Measurements from ENCODE around the gene TRERF1.

The TRERF1 gene

DNA sequence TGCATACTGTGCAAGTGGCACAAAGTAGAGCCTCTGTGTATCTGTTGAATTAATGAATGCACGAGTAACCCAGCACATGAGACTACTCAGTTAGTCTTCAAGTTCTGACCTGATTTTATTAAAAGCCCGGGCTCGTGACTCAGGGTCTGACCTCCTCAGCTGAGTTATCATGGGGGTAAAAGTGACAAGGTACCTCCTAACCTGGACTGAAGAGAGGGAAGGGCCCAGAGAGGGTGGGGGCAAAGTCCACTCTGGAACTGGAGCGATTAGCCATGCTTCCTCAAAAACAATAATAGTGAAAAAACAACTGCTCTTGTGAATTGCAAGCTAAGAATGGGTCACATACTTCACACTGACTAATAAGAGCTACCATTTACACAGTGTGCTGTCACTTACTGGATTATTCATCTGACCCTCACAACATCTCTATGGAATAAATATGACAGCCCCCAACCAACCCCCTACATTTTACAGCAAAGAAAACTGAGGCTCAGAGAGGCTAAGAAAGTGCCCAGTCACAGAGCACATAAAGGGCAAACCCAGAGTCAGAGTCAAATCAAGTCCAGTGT is 26.7 kb downstream of the TRERF1 start:
- no peak for DNase-seq

DNA sequence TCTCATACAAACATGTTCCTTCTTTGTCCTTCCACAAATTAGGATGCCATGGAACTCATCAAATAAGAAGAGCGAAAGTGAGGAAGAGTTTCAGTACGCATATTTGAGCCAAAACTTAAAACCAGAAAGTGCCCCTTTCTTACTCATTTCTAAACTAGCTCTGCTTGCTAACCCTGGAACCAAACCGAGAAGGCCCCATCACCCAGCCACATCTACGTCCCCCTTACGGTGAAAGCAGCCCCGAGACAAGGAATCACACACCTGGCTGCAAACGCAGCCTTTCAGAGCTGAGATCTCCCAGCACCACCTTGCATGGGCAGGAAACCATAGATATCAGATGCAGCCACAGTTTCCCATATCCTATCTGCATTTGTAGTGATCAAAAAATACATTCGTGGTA is 28.5 kb downstream of the TRERF1 start:
- DNase-seq, result peak in 1 of 2 experiments; percentile 19

DNA sequence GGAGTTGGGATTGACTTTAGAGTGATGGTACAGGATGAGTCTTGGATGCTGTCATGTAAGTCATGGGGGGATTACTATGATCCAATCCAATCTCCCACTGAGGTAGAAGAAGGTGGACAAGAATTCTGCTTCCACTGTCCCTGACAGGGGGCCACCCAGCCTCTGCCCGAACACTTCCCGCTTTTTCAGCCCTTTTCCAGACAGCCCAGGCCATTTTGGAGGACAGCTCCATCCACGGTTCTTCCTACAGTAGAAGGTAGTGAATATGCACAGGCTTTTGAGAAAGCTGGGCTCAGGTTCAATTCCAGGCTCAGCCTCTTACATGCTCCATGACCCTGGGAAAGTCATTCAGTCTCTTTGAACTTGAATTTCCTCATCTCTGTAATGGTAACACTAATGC is 31.0 kb downstream of the TRERF1 start:
- no peak for DNase-seq

DNA sequence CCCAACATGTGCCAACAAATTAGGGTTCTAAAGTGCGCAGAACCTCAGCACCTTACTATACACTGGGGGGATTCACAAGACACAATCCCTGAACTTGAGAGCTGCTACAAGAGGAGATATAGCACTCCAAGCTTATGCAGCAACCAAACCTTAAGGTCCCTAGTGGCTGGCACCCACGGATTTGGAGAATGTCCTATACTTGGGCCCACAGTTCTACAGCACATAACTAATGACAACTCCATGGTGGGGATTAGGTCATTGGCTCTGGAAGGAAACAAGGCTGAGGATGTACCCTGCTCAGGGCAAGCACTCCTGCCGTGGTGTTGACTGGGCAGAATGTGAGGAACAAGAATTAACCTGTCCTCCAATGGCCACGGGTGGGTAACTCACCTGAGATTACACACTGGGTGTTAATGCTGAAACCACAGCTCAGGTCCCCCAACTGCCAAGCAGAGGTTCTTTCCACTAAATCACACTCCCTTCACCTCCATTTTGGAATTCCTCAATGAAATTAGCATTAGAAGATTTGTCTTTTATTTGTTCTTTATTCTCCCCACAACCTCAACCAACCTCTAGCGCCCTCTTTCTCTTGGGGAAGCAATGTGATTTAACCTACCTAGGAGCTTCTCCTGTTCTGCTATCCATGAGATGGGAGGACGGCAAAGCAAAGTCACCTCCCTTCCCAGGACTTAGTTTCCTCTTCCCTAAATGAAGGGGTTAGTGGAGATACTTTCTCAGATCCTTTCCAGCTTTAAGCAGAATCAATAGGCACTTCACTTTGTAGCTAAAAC is 32.0 kb downstream of the TRERF1 start:
- DNase-seq, result no peak

DNA sequence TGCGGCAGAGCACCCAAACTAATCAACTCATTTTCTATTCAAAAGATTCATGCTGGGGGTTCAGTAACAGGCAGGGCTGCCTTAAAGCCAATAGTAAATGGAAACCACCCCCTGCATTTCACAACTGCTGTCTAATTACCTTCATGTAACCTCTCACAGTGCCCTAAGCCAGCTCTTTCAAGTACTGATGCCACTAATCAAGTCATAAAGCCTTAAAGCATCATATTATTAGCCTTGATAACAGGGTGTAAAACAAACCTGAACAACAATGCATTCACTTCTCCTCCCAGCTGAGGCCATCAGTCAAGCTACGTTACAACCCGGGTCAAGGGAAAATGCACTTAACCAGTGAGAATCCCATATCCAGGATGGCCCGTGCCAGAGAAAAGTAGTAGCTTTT is 33.0 kb downstream of the TRERF1 start:
- DNase-seq, result no peak

DNA sequence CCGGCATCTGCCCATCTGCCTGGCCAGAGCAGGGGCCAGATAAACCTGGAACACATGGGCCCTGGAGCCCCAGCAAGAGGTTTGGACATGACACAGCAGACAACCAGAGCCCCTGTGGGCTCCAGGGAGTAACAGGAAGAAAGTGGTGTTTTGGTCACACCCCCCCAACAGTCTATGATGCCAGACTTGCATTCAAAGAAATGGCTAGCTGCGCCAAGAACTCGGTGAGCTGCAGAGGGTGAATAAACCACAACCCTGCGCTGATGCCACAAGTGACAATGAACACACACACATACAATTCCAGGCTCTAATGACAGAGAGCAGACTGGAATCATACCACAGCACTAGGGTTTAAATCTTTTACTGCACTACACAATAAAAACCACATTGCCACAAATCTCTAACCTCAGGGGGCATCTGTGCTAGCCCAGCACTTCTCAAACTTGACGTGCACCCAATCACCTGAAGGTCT is 34.0 kb downstream of the TRERF1 start:
- DNase-seq, result peak in 1 of 2 experiments; percentile 28

DNA sequence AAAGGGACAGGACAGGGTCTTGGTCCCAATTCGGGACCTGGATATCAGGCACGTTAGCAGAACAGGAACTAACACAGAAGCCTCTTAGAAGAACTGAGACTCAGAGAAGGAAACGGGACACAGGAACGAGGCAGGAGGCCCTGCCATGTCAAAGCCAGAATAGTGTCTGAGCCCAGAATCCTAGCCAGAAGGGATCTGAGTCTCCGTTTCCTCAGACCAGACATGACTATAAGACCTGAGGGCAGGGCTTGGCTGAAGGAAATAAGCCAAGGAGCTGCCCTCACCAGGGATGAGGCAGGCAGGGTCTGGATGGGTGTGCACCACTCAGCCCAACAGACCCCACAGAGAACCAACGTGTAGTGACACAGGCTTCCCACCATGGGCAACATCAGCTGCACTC is 40.3 kb downstream of the TRERF1 start:
- DNase-seq, result no peak

DNA sequence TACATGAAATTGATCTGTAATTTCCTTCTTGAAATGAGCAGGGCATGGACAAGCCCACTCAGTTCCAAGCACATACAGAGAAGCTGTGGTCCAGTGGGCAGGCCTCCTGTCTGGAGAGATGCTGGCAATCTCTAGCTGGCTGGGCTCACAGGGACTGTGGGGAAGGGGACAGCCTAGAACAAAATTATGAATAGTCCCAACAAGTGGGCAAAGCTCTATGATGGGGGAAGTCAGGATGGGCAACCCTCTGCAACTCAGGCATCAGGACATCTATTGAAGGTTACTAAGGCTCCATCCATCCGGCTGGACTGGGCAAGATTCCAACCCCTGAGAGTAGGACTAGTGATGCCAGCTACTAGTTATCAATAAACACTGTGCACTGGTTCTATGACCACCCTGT is 40.9 kb downstream of the TRERF1 start:
- DNase-seq, result no peak

DNA sequence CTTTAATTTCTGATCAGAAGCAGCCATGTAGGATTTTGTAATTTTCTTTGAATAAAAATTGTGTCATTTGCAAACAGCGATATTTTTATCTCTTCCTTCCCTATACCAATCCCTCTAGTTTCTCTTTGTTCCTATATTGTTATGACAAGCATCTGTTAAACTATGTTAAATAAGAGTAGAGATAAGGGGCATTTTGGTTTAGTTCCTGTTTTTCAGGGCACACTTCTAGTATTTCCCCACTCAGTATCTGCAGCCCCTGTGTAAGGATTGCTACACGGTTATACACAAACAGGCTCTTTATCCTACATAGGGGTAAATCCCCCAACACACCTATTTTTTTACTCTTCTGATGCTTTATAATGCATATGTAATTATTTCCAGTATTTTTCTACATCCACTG is 42.1 kb downstream of the TRERF1 start:
- no peak for DNase-seq

DNA sequence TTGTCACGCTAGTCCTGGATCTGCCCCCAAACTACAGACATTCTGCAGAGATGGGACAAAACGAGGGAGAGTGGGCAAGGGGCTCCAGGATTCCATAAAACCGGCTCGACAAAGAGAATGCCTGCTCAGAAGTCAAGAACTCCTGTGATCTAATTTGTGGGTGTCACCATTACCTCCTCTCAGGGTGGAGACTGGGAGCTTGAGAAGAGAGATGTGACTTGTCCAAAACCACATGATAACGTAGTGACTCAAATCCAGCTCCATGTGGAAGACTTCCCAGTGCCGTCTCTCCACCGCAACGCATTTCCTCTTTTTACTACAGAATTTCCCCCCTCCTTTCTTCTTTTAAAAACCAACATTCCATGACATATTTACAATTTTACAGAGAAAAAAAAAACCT is 44.3 kb downstream of the TRERF1 start:
- DNase-seq, result no peak

DNA sequence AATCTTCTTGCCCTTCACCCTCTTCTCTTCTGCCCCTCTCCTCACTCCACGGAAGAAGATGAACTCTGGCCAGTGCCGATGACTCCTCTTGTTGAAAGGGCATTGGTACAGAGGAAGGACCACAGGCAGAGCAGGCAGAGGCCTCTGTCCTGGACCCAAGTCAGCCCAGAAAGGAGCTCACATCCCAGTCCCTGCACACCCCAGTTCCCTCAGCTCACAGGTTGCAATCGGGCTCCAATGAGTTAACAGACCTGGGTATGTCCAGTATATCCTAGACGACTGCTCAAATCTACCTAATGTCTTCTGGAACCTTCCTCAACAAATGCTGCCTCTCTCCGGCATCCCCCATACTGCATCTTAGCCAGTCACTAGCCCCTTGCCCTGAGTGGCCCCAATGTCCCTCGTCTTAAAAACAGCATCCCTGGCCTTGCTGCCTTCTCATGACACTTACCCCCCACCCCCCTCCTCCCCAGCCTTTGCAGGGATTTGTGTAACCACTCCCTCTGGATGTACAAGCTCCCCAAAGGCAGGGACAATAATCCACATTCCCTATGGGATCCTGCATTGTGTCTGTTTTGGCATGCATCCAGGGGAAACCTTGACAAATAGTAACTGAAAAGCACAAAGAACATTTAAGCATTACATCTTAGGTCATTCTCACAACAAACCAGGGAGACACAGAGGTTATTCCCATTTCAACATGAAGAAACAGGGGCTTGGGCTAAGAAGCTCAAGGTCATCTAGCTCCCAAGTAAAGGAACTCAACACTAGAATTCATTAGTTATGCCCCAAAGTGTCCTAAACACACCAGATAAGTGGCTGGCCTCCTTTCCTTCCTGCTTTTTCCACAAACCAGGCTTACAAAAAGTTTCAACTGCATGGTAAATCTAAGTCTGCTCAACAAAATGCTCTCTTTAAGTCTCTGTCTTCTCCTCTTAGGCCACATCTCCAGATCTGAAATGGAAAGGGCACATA is 45.1 kb downstream of the TRERF1 start:
- no peak for DNase-seq

DNA sequence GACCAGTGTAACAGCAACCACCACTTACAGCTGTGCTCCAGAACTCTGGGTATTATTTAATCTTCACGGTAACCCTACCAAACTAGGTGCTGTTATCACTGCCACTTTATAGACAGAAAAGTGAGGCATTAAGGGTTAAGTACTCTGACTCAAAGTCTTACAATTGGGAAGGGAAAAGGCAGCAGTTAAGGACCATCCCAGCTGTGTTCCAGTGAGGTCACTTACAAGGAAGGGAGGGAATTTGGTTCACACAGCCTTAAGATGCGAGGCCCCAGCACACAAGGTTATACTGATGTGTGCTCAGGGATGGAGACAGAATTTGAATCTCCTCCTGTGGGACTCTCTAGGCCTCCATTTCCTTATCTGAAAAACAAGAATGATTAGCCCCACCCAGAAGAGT is 46.7 kb downstream of the TRERF1 start:
- DNase-seq, result no peak

DNA sequence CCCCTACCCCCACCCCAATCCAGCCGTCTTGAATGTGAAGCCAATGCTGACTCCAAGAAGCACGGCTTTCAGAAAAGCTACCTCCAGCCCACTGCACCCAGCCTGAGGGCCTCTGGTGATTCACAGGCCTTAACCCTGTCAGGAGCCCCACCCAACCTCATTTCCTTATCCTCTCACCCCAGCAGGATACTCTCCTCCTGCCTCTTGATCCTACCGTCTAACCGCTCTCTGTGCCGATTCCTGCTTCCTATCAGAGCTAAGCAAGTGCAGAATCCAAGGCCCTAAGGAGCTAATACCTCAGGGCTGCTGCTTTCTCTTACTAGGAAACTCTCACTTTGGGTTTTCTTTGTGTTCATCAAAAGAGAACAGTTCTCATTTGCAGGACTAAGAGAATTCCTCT is 47.2 kb downstream of the TRERF1 start:
- DNase-seq, result peak; percentile 21 to 44

DNA sequence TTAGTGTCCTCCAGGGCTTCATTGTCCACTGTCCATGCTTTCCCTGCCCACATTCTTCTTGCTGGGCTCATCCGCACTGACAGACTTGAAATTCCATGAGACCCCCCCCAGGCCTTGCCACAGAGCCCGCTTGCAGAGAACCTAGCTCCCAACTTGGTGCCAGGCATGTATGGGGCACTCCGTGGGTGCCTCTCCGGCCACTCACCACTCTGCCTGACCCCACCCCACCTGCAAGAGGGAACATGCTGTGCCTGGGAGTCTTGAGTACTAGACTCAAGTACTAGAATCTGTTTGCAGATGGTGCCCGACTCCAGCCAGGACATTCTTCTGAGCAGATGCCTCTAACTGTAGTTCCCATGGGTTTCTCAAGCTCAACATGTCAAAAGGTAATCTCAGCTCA is 47.9 kb downstream of the TRERF1 start:
- no peak for DNase-seq

DNA sequence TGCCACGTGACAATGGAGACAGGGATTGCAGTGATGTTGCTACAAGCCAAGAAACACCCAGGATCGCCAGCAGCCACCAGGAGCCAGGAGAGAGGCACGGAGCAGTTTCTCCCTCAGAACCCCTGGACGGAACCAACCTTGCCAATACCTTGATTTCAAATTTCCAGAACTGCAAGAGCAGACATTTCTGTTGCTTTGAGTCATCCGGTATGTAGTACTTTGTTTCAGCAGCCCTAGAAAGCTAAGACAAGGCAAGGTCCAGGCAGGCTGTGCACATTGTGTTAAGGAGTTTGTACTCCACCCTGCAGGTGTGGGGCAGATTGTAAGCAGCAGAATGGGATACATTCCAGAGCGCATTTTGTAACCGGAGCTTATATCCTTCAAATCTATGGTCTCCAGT is 48.3 kb downstream of the TRERF1 start:
- no peak for DNase-seq

DNA sequence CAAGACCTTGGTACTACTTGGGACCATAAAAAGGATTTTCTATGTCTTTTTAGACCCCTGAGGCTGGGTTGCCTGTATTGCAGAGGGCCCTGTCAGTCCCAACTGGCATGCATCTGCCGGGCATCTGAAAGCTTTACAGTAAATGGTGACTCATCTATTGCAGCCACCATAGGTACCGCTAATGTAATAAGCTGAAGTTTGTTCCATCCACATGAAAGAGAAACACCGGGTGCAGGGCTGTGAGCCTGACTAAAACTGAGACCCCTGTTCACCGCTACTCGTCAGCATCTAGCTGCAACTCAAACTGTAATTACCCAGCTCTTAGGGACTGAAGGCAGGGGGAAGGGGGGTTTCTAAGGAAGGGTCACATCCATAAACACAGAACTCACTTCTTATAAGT is 49.5 kb downstream of the TRERF1 start:
- peak; percentile 30 to 68 for DNase-seq

DNA sequence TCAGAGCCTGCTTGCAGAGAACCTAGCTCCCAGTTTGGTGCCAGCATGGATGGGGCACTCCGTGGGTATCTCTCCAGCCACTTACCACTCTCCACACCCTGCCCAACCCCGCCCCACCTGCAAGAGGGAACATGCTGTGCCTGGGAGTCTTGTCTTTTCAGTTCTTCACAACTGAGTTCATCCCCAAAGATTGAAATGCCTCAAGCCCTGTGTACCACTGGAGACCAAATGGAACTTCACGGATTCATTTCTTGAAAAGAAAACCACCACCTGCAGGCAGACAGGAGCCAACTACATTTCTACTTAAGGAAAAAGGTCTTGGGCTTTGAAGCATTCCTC is 50.1 kb downstream of the TRERF1 start:
- DNase-seq, result no peak

DNA sequence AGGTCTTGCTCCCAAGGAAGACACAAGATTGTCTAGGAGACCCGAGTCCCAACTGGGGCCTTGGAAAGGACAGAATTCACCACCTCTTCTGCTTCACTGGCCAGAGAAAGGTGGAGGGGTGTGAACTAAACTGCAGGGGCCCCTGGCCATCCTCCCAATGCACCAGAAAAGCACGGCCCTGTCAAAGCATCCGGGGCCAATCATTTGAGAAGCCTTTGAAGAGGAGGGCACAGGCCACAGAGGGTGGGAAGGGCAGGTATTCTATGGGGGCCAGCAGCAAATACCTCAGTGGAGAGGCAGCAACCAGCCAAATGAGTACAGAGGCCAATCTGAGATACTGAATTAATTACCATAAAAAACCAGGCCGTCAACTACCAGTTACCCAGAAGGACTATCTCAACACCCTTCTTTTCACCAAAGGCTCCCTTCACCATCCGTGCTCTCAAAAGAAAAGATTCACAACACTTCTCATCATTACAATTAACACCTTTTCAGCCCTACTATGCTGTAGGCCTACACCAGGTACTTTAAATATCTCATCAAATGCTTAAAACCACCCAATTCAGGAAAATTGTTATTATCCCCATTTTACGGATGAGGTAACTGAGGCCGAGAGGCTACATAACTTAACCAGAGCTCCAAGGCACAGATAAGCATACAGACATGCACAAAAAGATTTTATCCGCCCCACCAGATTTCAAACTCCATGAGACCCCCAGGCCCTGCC is 50.7 kb downstream of the TRERF1 start:
- no peak for DNase-seq

DNA sequence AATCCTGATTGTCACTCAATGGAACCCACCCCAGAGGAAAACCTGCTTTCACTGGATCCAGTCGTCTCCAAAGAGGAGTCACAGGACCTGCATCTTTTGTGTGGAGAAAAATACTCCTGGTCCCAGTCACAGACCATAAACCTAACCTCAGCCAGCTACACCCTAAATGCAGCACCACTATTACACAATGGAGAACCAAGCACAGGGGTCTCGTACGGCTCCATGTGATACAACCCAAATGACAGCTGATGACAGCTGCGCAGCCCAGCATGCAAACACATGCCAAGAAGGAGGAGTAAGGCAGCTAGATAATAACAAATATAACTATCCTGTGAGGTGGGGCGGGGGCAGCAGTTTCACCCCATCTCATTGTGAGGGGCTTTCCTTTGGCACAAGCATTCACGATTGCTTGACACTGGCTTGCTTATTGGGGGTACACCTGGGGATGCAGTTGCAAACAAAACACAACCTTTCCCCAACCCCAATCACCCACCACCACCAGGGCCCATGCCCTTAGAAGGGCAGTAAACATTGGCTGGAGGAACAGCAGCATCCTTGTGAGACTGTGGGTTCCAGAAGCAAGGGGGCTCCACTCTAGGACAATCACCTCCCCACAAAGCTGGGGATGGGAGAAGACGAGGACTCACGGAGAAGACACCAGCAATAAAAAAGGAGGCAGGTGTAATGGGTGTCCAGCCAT is 51.5 kb downstream of the TRERF1 start:
- DNase-seq, result no peak

DNA sequence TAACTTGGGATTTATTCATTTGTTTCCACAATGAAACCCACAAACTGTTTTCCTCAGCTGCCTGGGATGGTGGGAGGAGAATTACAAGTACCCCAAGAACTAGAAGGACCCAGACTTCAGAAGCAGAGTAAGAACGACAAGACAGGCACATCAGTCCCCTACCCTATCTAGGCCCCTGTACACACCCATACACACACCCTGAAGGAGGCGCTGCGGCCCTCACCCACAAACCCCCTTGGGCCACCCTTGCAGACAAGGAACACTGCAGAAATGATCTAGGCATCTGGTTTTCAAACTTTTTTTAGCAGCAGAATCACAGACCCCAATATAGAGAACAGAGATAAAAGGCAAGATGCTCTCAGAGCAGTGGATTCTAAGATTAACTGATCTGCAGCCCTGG is 55.0 kb downstream of the TRERF1 start:
- no peak for DNase-seq

DNA sequence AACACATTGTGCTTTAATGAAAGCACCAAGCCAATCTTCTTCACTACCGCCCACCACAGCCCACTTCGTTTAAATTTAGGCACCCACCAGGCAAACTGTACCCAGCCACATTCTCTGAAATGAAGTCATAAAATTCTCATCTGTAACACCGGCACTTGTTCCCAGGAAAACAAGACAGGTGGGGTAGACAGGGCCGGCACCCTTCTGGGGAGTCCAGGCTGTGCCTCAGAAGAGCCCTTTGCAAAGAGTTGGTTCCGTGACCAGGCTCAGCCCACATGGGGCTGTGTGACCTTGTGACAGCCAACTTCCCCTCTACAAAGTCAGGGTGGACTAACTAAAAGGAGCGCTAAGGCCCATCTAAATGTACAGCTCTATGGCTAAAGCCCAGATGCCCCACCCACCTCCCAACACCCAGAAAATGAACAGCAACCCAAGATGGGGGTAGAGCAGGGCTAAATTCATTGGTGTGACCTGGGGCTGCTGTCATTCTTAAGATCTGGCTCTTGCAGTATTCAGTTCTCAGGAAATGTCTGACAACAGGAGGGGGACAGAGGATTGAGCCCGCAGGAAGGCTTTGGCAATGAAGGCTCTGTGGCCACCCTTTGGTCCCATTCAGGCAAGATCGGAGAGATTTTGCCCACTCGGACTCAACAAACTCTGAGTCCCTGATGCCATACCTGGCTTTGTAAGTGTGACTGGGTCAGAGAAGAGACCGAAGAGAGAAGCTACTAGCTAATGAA is 56.7 kb downstream of the TRERF1 start:
- DNase-seq, result no peak

DNA sequence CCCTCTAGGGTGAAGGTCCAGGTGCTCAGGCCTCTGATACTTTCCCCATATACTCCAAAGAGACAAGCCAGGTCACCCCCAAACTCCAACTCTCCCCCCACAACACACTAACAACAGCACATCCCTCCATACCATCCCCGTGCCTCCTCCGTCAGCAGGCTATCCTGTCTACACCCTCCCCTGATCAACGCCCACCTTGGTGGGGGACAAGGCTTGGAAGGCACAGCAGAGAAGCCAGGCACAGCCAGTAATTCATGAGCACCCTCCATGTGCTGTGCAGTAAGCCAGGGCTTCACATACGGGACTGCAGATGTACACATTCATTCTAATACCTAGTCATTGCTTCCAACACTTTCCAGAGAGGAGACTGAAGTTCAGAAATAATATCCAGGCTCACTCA is 57.6 kb downstream of the TRERF1 start:
- DNase-seq, result no peak
